ENCODE data around the gene IFT74.

IFT74 gene

GRCh38 chr9:26974927-26975326 is 18.7 kb downstream of the IFT74 start:
- no peak for DNase-seq (ENCODE audit: low spot score)

GRCh38 chr9:26975728-26976707 is 19.8 kb downstream of the IFT74 start:
- DNase-seq (ENCODE audit: low spot score): peak; percentile 65

- no peak for DNase-seq (ENCODE audit: low spot score)
Measured at GRCh38 chr9:26983340-26983739, 27.1 kb downstream of the IFT74 start.

GRCh38 chr9:26995810-26996209 is 39.6 kb downstream of the IFT74 start:
- DNase-seq (ENCODE audit: low spot score): no peak

GRCh38 chr9:27003426-27004077 is 47.3 kb downstream of the IFT74 start:
- no peak for DNase-seq (ENCODE audit: low spot score)

- DNase-seq (ENCODE audit: low spot score): no peak
Measured at GRCh38 chr9:27005491-27005890, 49.3 kb downstream of the IFT74 start, which contains the start of gene LRRC19. Gene LRRC19 (minus strand): TSS chr9:27005672. CDS start chr9:26999694, 5,978 bp downstream.

- no peak for DNase-seq (ENCODE audit: low spot score)
Measured at GRCh38 chr9:27019589-27019988, 63.4 kb downstream of the IFT74 start.

GRCh38 chr9:27022920-27023319 is 66.7 kb downstream of the IFT74 start:
- DNase-seq (ENCODE audit: low spot score): no peak

- DNase-seq (ENCODE audit: low spot score): no peak
Measured at GRCh38 chr9:27029186-27029585, 73.0 kb downstream of the IFT74 start.

GRCh38 chr9:27033815-27034403 is 77.7 kb downstream of the IFT74 start:
- DNase-seq (ENCODE audit: low spot score): peak; percentile 42

- DNase-seq (ENCODE audit: low spot score): no peak
Measured at GRCh38 chr9:27037499-27037898, 81.3 kb downstream of the IFT74 start.

GRCh38 chr9:27041746-27042145 is 85.5 kb downstream of the IFT74 start:
- DNase-seq (ENCODE audit: low spot score): no peak

GRCh38 chr9:27042476-27042875 is 86.3 kb downstream of the IFT74 start:
- DNase-seq (ENCODE audit: low spot score): no peak

- DNase-seq (ENCODE audit: low spot score): no peak
Measured at GRCh38 chr9:27043176-27043575, 87.0 kb downstream of the IFT74 start.

GRCh38 chr9:27047136-27047535 is 90.9 kb downstream of the IFT74 start:
- DNase-seq (ENCODE audit: low spot score): no peak

GRCh38 chr9:27053369-27054022 is 97.3 kb downstream of the IFT74 start:
- DNase-seq (ENCODE audit: low spot score): no peak

- DNase-seq (ENCODE audit: low spot score): no peak
Measured at GRCh38 chr9:27054125-27054524, 97.9 kb downstream of the IFT74 start.

- DNase-seq (ENCODE audit: low spot score): no peak
Measured at GRCh38 chr9:27054841-27055240, 98.6 kb downstream of the IFT74 start.

- no peak for DNase-seq (ENCODE audit: low spot score)
Measured at GRCh38 chr9:27059412-27059811, 103.2 kb downstream of the IFT74 start.

- no peak for DNase-seq (ENCODE audit: low spot score)
Measured at GRCh38 chr9:27059907-27060306, 103.7 kb downstream of the IFT74 start.

GRCh38 chr9:27065288-27065687 is 109.1 kb downstream of the IFT74 start:
- no peak for DNase-seq (ENCODE audit: low spot score)
